KOPT-K1 (cell line): ENCODE measurements around the gene U2AF1L4.
"Not testable (repeated sequence)": the region's sequence is repeated elsewhere in the genome, so short reads cannot be mapped to it uniquely, and the experiment has no call there.

Experiments
- H3K27ac ChIP-seq: fragments of 200-600 bp; sonication (generic); 2 replicates; pipeline ENCODE4 v1.5.1; 2016; ENCODE audit warnings: antibody characterized with exemption, mild to moderate bottlenecking, low read depth, low read length; ENCODE audit not compliant: poor library complexity, severe bottlenecking
- H3K36me3 ChIP-seq: fragments of 200-600 bp; sonication (generic); 2 replicates; pipeline ENCODE4 v1.5.1; 2017; ENCODE audit warnings: antibody characterized with exemption, mild to moderate bottlenecking, low read length, moderate library complexity; ENCODE audit not compliant: insufficient read depth
- H3K9me3 ChIP-seq: fragments of 200-600 bp; sonication (generic); 2 replicates; pipeline ENCODE4 v1.5.1; 2017; ENCODE audit warnings: antibody characterized with exemption, low read length, mild to moderate bottlenecking; ENCODE audit not compliant: insufficient read depth, poor library complexity, severe bottlenecking

The U2AF1L4 gene

DNA sequence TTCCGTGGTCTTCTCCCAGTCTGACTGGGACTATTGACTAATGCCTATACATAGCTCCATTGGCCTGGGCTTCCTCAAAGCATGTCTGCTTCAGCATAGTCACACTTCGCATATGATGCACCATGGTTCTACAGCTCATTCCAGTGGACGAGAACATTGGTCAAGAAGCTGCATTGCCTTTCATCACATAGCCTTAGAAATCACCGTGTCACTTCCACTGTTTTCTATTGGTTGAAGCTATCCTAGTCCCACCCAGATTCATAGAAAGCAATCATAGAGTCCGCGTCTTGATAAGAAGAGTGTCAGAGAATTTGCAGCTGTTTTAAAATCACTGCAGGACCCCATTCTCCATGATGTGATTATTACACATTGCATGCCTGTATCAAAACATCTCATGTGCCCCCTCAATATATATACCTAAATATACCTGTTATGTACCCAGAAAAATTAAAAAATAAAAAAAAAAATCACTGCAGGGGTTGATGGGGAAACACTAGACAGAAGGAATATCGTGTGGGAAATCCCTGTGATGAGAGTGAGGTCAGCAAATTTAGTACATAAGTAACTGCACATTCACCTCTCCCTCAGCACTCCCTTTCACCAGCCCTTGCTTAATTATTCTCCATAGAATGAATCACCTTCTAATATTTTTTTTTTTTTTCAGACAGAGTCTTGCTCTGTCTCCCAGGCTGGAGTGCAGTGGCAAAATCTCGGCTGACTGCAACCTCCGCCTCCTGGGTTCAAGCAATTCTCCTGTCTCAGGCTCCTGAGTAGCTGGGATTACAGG is 28.0 kb upstream of the U2AF1L4 start:
- Histone ChIP-seq H3K9me3 (no peaks in the 10 kb centered on the region), H3K36me3 (peaks cover 28% of the 10 kb centered on the region), H3K27ac (no peak overlapping the region)

DNA sequence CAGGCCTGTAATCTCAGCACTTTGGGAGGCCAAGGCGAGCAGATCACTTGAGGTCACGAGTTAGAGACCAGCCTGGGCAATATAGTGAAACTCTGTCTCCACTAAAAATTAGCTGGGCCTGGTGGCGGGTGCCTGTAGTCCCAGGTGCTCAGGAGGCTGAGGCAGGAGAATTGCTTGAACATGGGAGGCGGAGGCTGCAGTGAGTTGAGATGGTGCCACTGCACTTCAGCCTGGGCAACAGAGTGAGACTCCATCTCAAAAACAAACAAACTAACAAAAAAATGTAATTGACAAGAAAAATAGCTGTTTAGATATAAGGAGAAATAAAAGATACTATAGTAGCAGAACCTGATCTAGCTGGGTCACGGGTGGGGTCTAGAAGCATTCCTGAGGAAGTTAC is 27.1 kb upstream of the U2AF1L4 start:
- H3K27ac ChIP-seq, H3K9me3 ChIP-seq: not testable (repeated sequence)
- peaks cover 28% of the 10 kb centered on the region for H3K36me3 ChIP-seq

DNA sequence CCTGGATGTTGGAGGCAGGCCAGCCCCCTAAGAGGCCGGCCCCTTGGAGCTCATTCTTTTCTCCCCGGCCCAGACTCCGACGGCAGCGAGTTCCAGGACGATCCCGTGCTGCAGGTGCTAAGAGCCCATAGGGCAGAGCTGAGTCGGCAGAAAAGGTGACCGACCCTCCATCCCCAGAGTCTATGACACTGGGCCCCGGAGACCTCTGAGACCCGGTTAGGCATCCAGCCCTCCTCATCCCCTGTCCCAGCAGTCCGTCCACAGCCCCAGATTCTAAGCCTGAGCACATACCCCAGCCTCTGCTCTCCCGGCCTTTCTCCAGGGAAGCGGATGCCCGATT is 22.8 kb upstream of the U2AF1L4 start:
- peaks cover 64% of the 10 kb centered on the region; the same call in 1 of the 2 replicates for H3K36me3 ChIP-seq
- no peaks in the 10 kb centered on the region for H3K9me3 ChIP-seq
- H3K27ac ChIP-seq = no peak overlapping the region

DNA sequence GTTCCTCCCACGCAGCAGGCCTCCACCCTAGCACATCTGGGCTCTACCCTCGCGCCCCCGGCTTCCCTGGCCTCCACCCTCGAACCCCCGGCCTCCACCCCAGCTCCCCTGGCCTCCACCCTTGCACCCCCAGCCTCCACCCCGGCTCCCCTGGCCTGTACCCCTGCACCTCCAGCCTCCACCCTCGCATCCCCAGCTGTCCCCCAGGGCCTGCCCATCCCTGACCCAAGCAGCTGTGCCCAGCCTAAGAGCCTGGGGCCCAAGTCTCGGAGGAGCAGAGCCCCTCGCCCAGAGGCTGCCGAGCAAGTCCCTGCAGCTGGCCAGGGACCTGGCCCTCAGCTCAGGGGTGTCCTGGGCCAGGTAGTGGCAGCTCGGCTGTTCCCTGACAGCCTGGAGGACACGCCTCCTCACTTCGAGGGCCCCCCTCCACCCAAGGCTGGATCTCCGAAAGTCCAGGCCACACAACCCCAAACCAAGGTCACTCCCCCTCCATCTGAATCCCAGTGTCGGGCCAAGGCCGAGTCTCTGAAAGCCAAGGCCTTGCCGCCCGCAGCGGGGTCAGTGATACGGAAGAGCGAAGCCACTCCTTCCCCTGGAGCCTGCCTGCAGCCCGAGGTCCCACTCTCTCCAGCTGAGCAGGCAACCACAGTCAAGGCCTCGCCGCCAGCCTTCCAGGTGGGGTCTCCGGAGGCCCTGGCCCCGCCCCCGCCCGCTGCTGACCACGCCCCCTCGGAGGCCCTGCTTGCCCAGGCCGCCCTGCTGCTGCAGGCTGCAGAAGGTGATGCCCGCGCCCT is 22.3 kb upstream of the U2AF1L4 start:
- no peak overlapping the region for H3K27ac ChIP-seq
- no peaks in the 10 kb centered on the region for H3K9me3 ChIP-seq
- peaks cover 68% of the 10 kb centered on the region for H3K36me3 ChIP-seq

DNA sequence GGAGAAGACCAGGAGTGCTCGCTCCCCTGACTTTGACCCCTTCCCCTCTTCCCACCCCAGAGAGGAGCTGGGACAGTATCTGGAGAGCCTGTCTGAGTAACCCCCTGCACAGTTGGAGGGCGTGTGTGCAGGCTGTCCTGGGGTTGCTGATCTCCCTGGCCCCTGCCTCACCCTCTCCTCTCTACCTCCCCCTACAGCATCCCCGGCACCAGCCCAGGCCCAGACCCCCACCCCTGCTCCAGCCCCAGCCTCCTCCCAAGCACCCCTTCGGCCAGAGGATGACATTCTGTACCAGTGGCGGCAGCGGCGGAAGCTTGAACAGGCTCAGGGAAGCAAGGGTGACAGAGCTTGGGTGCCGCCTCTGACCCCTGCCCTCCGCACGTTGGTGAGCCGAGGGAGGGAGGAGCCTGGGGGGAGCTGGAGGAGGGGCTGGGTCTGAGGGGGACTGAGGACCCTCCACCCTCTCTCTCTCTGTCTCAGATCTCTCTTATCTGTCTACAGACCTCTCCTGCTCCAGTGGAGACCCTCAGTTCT is 21.4 kb upstream of the U2AF1L4 start:
- peaks cover 76% of the 10 kb centered on the region for H3K36me3 ChIP-seq
- H3K27ac ChIP-seq = no peak overlapping the region
- no peaks in the 10 kb centered on the region for H3K9me3 ChIP-seq

DNA sequence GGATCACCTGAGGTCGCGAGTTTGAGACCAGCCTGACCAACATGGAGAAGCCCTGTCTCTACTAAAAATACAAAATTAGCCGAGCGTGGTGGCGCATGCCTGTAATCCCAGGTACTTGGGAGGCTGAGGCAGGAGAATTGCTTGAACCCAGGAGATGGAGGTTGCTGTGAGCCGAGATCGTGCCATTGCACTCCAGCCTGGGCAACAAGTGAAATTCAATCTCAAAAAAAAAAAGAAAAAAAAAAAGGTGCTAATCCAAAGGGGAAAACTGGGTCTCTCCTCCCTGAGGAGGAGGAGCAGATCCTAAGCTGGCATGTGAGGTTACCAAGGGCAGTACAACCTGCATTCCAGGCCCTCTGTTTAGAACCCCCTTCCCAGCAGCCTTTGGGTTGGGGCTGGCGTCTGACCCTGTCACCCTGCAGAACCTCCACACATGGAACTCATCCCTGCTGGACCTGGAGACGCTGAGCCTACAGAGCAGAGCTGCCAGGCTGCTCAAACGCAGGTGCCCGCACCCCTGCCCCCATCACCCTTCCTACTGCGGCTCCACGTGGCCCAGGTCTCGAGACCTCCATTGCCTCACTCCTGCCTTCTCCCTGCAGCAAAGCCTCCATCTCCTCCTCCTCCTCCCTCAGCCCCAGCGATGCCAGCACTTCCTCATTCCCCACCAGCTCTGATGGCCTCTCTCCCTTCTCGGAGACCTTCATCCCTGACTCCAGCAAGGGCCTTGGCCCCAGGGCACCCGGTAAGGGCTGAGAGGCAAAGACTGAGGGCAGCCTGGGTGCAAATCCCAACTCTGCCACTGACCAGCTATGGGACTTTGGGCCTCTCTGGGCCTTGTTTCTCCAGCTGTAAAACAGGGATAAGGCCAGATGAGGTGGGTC is 19.5 kb upstream of the U2AF1L4 start:
- no peak overlapping the region for H3K27ac ChIP-seq
- peaks cover 94% of the 10 kb centered on the region for H3K36me3 ChIP-seq
- H3K9me3 ChIP-seq = no peaks in the 10 kb centered on the region

DNA sequence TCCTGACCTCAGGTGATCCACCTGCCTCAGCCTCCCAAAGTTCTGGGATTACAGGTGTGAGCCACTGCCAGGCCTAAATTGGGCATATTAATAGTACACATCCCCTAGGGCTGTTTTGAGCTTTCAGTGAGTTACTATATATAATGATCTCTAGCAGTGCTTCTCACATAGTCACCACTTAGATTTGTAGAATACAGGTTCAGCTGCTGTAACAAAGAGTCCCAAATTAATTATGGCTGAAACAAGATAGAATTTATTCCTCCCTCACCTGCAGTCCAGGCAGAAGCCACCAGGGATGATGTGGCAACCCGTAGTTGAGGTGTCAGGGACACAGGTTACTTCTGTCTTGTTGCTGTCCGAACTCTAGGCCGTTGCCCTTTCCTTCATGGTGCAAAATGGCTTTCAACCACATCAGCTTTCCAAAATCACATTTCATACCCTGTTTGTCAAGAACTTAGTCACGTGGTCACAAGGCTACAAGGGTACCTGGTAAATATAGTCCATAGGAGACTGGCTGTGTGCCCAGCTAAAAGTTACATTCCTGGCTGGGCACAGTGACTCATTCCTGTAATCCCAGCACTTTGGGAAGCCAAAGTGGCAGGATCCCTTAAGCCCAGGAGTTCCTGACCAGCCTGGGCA is 15.6 kb upstream of the U2AF1L4 start:
- no peak overlapping the region for H3K27ac ChIP-seq
- no peaks in the 10 kb centered on the region for H3K9me3 ChIP-seq
- H3K36me3 ChIP-seq = peaks cover 58% of the 10 kb centered on the region

DNA sequence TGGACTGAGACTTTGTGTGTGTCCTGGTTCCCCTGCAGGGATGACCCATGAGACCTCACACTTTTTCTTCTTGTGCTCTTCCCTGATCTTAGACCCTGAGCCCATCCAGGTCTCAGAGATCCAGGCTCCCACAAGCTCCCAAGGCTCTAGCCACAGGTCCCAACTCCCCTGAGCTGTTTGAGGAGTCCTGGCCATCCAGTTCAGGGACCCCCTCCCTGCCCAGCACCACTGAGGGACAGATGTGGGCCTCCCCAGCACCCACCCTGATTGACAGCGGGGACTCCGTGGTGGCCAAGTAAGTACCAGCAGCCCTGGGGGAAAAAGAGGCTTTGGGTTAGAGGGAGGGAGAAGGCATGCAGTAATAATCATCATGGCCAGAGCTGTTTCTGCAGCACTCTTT is 14.5 kb upstream of the U2AF1L4 start:
- Histone ChIP-seq H3K27ac (no peak overlapping the region), H3K36me3 (peaks cover 47% of the 10 kb centered on the region), H3K9me3 (no peaks in the 10 kb centered on the region)

DNA sequence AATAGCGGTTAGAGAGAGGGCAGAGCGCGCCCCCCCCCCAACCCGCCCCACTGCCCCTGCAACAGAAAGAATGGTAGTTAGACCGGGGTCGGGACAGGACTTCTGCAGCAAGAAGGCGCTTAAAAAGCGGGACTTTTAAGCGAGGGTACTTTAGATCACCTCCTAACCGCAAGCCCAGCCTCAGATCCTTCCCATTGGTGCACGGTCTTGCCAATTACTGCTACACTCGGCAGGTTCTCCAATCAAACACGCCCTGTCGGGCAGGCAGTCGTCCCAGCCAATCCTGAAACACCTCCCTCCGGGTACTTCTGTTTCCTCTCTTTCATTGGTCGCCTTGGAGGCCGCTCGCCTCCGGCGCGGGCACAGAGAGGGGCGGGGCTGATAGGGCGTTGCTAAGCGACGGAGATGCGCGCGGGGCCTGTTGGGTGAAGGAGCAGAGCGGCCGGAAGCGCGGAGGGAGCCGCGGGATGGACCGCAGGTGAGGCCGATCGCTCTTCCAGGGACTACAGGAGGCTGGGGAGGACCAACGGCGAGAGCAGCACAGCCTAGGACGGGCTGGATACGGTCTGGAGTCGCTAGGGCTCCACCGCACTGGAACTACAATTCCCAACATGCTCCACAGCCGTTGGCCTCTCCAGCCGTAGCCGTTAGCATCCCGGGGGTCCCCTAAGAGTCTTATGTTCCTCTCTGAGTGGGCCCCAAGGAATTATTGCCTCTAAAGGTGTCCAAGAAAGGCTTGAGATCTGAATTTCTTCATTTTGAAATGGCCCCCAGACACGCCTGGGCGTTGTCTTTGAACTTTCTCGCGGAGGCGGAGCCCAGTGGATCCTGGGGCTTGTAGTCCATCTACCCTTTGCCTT is 12.8 kb upstream of the U2AF1L4 start, which contains the start of gene PROSER3:
Gene PROSER3, plus strand, starts transcription at position 428 of the 860 bp plus-strand sequence. Its CDS starts 40 bp downstream, at position 468.
- Histone ChIP-seq H3K9me3 (no peaks in the 10 kb centered on the region), H3K36me3 (peaks cover 46% of the 10 kb centered on the region), H3K27ac (peak within 1 kb of the TSS; percentile 89)

DNA sequence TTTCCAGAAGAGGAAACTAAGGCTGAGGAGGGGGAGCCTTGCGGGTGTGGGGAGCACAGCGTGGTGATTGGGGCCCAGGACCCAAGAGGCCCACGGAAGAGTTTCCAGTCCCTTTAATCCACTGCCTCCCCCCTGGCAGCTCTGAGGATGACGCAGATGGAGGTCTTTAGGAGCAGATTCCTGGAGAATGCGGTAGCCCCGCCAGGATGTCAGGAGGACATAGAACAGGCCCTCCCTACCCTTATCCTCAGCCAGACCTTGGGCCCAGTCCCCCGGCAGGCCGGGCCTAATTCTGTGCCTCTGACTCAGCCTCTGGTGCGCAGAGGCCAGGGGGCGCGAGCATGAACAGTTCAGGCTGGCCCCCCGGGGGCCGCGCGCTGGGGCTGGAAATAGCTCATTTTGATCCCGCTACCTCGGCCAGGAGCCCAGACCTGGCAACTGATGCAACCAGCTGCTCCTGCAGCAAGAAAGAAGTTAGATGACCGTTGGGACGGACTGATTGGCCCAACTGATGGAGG is 12.1 kb upstream of the U2AF1L4 start:
- H3K27ac ChIP-seq = peak overlapping the region; percentile 89
- H3K9me3 ChIP-seq = no peaks in the 10 kb centered on the region
- H3K36me3 ChIP-seq = peaks cover 48% of the 10 kb centered on the region

DNA sequence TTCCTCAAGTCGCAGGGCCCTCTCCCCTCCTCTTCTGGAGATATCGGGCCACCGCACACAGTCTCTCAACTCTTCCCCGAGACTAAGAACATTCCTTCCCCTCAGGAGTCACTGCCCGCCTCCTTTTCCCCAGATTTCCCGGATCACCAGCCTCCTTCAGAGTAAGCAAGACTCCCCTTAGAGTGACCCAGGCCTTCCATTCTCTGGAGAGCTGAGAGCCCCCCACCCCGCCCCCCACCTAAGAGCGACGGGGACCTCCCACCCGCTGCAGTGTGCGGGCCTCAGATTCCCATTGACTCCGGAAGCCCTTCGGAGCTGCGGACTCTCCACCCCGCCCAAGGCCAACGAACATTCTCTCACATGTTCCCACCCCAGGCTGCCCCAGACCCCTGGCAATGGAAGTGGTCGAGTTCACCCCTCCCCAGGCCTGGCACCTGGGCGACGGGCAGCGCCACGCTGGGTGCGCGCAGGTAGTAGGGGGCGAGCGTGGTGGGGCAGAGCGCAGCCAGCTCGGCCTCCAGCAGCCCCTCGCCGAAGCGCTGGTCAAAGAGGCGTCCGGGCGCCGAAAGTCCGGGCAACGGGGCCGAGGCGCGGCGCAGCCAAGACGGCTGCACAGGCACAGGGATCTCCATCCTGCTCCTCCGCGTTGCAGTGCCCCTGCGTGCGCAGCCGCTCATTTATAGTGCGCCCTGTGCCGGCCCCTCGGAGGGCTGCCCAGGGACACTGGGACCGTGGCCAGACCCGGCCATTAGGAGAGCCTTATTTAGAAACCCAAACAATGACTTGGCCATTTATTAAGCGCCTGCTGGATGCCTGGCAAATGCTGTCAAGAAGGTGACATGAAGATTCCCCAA is 11.4 kb upstream of the U2AF1L4 start, which contains the start of gene HSPB6:
Gene HSPB6, minus strand, starts transcription at position 653 of the 854 bp plus-strand sequence. Its CDS starts 21 bp downstream, at position 632.
- peak within 1 kb of the TSS; percentile 89 for H3K27ac ChIP-seq
- H3K9me3 ChIP-seq = no peaks in the 10 kb centered on the region
- H3K36me3 ChIP-seq = peaks cover 44% of the 10 kb centered on the region

DNA sequence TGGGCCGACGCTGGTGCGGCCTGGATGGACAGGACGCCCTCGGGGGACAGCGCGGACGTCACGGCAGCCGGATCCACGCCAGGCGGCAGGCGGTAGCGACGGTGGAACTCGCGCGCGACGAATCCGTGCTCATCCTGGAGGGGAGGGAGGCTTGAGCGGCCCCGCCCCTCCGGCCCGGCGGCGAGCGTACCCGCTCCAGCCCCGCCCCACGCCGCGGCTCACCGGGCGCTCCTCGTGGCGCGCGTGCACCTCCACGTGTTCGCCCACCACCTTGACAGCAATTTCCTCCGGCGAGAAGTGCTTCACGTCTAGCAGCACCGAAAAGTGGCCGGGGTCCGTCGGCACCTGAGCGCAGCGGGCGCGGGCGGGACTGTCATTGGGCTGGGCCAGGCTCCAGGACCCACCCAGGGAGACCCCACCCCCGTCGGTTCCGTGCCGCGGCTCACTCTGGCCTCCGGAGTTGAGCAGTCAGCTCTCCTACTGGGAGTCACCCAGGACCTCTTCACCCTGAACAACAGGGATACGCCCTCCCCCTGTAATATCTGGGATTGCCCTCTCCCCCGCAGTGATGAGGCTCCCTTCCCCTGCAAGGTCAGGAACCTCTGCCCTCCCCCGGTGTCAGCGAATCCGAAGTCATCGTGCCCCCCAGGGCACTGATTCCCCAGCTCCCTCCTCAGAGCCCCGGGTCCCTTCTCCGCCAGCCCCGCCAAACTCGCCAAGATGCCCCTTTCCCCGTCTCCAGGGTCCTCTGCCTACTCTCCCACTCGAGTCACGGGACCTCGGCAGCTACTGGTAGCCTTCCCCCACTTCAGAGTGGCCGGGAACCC is 10.5 kb upstream of the U2AF1L4 start:
- Histone ChIP-seq H3K36me3 (peaks cover 37% of the 10 kb centered on the region; the same call in 1 of the 2 replicates), H3K9me3 (no peaks in the 10 kb centered on the region), H3K27ac (no peak overlapping the region)
